ENCODE results near the gene RRAS.

Gene RRAS

DNA sequence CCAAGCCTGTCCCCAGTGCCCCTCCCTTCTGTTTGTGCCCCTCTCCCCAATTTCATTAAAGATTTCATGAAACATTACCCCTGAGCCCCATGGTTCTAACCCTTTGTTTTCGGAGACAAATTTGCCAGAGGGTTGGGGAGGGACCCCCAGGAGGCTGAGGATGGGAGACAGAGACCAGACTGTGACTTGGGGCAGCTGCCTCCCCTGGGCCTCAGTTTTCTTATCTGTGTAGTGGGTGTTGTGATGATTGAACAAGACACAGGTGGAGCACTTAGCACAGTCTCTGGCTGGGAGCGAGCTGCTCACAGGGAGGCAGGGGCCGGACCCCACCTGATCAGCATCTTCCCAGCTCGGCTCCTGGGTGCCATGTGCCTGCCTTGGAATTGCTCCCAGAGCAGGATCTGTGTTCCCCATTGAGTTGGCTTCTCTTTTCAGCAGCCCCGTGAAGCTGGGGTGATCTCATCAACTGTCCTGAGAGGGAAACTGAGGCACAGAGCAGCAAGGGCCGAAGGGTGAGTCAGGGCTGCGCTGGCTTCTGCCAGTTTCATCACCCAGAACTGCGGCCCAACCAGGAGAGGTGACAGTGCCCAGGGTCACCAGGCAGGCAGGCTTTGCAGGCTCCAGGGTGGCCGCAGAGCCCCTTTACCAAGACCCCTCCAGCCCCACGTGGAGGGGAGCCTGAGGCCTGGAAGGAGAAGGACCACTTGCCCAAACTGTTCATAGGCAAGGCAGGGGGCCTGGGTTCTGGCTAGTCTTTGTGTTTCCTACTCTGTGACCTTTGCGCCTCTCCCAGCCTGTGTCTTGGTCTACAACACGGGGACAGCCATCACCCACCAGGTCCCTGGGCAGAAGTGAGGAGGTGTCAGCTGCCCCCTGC, 18.9 kb upstream of the RRAS start:
- TF ChIP-seq, protein P1, sequence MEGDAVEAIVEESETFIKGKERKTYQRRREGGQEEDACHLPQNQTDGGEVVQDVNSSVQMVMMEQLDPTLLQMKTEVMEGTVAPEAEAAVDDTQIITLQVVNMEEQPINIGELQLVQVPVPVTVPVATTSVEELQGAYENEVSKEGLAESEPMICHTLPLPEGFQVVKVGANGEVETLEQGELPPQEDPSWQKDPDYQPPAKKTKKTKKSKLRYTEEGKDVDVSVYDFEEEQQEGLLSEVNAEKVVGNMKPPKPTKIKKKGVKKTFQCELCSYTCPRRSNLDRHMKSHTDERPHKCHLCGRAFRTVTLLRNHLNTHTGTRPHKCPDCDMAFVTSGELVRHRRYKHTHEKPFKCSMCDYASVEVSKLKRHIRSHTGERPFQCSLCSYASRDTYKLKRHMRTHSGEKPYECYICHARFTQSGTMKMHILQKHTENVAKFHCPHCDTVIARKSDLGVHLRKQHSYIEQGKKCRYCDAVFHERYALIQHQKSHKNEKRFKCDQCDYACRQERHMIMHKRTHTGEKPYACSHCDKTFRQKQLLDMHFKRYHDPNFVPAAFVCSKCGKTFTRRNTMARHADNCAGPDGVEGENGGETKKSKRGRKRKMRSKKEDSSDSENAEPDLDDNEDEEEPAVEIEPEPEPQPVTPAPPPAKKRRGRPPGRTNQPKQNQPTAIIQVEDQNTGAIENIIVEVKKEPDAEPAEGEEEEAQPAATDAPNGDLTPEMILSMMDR (IDR thresholded peaks at IDR 0.05): no peak
- H3K4me3 ChIP-seq (ENCODE audit: low read depth in 1 of 2, low read length in 1 of 2): no peak overlapping the region
- peaks cover 8 to 9% of the 10 kb centered on the region in 2 experiments for H3K4me1 ChIP-seq (ENCODE audit: control insufficient read depth in 1 of 2, insufficient read depth in 1 of 2, low read depth in 1 of 2, low read length in 1 of 2)
- no peaks in the 10 kb centered on the region for H3K27me3 ChIP-seq
- no peak overlapping the region for H3K27ac ChIP-seq
- no peaks in the 10 kb centered on the region for H3K9me3 ChIP-seq
- peaks cover 95% of the 10 kb centered on the region for H3K36me3 ChIP-seq

DNA sequence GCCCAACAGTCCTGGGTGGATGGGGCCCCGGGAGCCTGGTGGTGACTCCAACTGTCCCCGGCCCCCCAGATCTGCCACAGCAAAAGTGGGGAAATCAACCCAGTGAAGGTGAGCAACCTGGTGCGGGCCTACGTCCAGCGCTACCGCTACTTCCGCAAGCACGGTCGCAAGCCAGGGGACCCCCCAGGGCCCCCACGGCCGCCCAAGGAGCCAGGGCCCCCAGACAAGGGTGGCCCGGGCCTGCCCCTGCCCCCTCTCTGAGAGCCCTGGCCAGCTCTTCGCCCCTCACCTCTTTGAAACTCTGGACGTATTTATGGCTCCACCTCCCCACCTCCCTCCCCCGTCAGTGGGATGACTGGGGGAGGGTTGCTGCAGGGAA, 18.2 kb upstream of the RRAS start:
- H3K9me3 ChIP-seq: no peaks in the 10 kb centered on the region
- H3K27me3 ChIP-seq: no peaks in the 10 kb centered on the region
- H3K36me3 ChIP-seq: peaks cover 100% of the 10 kb centered on the region
- TF ChIP-seq, protein P1 (IDR thresholded peaks at IDR 0.05): no peak
- H3K4me1 ChIP-seq (ENCODE audit: control insufficient read depth in 1 of 2, insufficient read depth in 1 of 2, low read depth in 1 of 2, low read length in 1 of 2): peaks cover 2% of the 10 kb centered on the region in 2 experiments
- H3K27ac ChIP-seq: no peak overlapping the region
- no peak overlapping the region for H3K4me3 ChIP-seq (ENCODE audit: low read depth in 1 of 2, low read length in 1 of 2)

DNA sequence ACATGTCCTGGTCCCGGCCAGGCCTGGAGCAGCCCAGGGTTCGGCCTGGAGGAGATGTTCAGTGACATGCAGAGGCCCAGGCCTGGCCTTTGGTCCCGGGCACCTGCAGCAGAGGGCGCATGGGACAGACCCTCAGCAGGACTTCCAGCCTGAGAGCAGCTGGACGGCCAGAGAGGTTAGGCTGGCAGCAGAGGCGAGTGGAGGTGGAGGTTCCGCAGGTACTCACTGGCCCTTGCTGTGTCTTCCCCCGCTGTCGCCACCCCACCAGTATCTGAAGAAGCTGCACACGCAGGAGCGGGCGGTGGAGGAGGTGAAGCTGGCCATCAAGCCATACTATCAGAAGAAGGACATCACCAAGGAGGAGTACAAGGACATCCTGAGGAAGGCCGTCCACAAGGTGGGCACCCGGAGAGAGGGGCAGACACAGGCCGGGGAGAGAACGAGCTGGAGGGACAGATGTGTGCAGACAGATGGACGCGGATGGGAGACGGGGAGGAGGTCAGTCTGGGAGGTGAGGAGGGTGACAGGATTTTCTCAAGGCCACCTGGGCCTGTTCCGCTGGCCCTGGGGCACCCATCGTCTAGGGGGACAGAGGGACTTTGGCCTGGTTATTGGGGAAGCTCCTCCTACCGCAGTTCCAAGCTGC, 17.7 kb upstream of the RRAS start:
- Histone ChIP-seq H3K4me3 (ENCODE audit: low read depth in 1 of 2, low read length in 1 of 2) (no peak overlapping the region), H3K9me3 (no peaks in the 10 kb centered on the region), H3K27me3 (no peaks in the 10 kb centered on the region), H3K4me1 (ENCODE audit: control insufficient read depth in 1 of 2, insufficient read depth in 1 of 2, low read depth in 1 of 2, low read length in 1 of 2) (no peaks in the 10 kb centered on the region), H3K36me3 (peaks cover 100% of the 10 kb centered on the region), H3K27ac (no peak overlapping the region)
- TF ChIP-seq, protein P1 (IDR thresholded peaks at IDR 0.05): no peak

DNA sequence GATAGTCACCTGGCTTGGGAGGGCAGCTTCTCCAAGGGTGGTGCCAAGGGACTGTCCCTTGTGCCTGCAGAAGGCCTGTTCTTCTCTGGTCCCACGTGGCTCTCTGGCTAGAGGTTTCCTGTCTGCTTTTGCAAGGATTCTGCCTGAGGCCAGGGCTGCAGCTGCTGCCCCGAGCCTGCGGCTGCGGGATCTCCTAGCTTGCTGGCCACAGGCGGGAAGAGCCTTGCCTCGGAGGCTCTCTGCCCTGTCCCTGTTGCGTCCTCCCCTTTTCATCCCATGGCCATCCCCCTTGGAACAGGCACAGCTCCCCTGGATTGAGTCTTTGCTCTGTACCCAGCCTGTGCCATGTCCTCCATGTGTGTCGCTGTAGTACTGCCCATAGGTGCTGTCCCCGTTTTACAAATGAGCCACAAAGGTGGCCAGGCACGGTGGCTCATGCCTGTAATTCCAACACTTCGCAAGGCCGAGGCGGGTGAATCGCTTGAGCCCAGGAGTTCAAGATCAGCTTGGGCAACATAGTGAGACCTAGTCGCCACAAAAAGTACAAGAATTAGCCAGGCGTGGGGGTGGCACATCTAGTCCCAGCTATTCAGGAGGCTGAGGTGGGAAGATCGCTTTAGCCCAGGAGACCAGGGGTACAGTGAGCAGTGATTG, 16.6 kb upstream of the RRAS start:
- Histone ChIP-seq H3K27ac (no peak overlapping the region), H3K4me1 (ENCODE audit: control insufficient read depth in 1 of 2, insufficient read depth in 1 of 2, low read depth in 1 of 2, low read length in 1 of 2) (no peaks in the 10 kb centered on the region), H3K27me3 (no peaks in the 10 kb centered on the region), H3K36me3 (peaks cover 96% of the 10 kb centered on the region), H3K9me3 (no peaks in the 10 kb centered on the region), H3K4me3 (ENCODE audit: low read depth in 1 of 2, low read length in 1 of 2) (no peak overlapping the region)
- TF ChIP-seq, protein P1 (IDR thresholded peaks at IDR 0.05): no peak

DNA sequence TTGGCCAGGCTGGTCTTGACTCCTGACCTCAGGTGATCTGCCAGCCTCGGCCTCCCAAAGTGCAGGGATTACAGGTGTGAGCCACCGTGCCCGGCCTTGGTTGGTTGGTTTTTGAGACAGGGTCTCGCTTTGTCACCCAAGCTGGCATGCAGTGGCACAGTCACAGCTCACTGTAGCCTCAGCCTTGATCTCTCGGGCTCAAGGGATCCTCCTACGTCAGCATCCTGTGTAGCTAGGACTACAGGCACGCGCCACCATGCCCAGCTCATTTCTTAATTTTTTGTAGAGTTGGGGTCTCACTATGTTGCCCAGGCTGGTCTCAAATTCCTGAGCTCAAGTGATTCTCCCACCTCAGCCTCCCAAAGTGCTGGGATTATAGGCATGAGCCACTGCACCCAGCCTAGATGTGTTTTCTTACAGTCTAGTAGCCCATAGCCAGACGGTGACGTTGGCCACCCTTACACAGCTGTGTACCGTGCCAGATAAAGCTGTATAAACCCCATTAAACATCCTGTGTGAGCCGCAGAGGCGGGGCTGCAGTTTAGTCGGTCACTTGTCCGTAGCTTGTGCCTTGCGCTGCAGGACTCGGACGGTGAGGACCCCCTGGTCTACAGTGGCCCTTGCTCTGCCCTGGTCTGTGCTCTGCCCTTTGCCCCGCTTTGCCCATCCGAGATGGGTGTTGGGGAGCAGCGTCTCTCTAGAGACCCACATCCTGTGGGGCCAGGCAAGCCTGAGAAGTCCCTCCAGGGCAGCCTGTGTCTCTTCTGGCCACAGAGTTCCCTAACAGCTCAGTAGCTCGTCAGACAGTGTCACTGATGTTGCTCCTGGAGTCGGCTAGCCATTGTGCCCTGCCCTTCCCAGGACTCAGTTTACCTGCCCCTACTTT, 15.9 kb upstream of the RRAS start:
- Histone ChIP-seq H3K27me3 (no peaks in the 10 kb centered on the region), H3K27ac (no peak overlapping the region), H3K36me3 (peaks cover 96% of the 10 kb centered on the region), H3K9me3 (no peaks in the 10 kb centered on the region), H3K4me1 (ENCODE audit: control insufficient read depth in 1 of 2, insufficient read depth in 1 of 2, low read depth in 1 of 2, low read length in 1 of 2) (no peaks in the 10 kb centered on the region), H3K4me3 (ENCODE audit: low read depth in 1 of 2, low read length in 1 of 2) (no peak overlapping the region)
- TF ChIP-seq, protein P1 (IDR thresholded peaks at IDR 0.05): no peak

All from neutrophil (primary cell).